ENCODE measurements around the gene BCAN. TPM values are rescaled to one million over a fixed set of nuclear protein-coding genes. Genes with fewer than 3 reads are reported as not detected.

Gene BCAN
- total RNA-seq, 3 donors from 2014 or later (not counting 1 experiment from before 2014, with no cell fraction given): 0.18 to 0.25 (median 0.19) TPM

GRCh38 chr1:156666862-156667609 lies 25.1 kb downstream of the BCAN start:
- no peaks in the 10 kb centered on the region for H3K36me3 Mint-ChIP-seq
- no peak for ATAC-seq

GRCh38 chr1:156667610-156667967 lies 25.7 kb downstream of the BCAN start:
- 90% methylated on average over 5 of the region's 5 CpGs for WGBS (ENCODE audit: insufficient coverage)
- Mint-ChIP-seq H3K27ac (no peak overlapping the region), H3K4me1 (peaks cover 0 to 5% of the 10 kb centered on the region in 2 donors), H3K9me3 (no peaks in the 10 kb centered on the region), H3K27me3 (ENCODE audit: low read depth in 2 of 2) (peaks cover 17 to 20% of the 10 kb centered on the region in 2 donors), H3K4me3 (no peak overlapping the region), H3K36me3 (no peaks in the 10 kb centered on the region)
- no peaks in the 10 kb centered on the region for H3K9me3 ChIP-seq (ENCODE audit: control insufficient read depth, insufficient read depth, low read length)
- H3K36me3 ChIP-seq (ENCODE audit: control insufficient read depth, insufficient read depth, low read length): no peaks in the 10 kb centered on the region
- TF ChIP-seq CTCF (IDR thresholded peaks at IDR 0.05): no peak
- H3K4me3 ChIP-seq (ENCODE audit: low read length): no peak overlapping the region
- H3K4me1 ChIP-seq (ENCODE audit: control insufficient read depth, insufficient read depth, low read length): peaks cover 17% of the 10 kb centered on the region
- DNase-seq (no peak), ATAC-seq (no peak)
- H3K27me3 ChIP-seq (ENCODE audit: control insufficient read depth, insufficient read depth, low read length): no peaks in the 10 kb centered on the region
- intact Hi-C loops (cut with micrococcal nuclease): no loop called here
- H3K27ac ChIP-seq (ENCODE audit: low read length): no peak overlapping the region

More at GRCh38 chr1:156666862-156667609, 25.1 kb downstream of the BCAN start:
- no peaks in the 10 kb centered on the region for H3K9me3 ChIP-seq (ENCODE audit: control insufficient read depth, insufficient read depth, low read length)
- DNase-seq: no peak
- no peaks in the 10 kb centered on the region for H3K9me3 Mint-ChIP-seq
- peaks cover 22% of the 10 kb centered on the region for H3K4me1 ChIP-seq (ENCODE audit: control insufficient read depth, insufficient read depth, low read length)
- intact Hi-C loops (cut with micrococcal nuclease): no loop called here
- H3K27ac ChIP-seq (ENCODE audit: low read length): no peak overlapping the region
- H3K4me3 Mint-ChIP-seq: no peak overlapping the region
- H3K4me3 ChIP-seq (ENCODE audit: low read length): no peak overlapping the region
- H3K36me3 ChIP-seq (ENCODE audit: control insufficient read depth, insufficient read depth, low read length): no peaks in the 10 kb centered on the region
- H3K27ac Mint-ChIP-seq: no peak overlapping the region
- H3K27me3 Mint-ChIP-seq (ENCODE audit: low read depth in 2 of 2): peaks cover 11 to 15% of the 10 kb centered on the region in 2 donors
- 97% methylated on average over 9 of the region's 9 CpGs for WGBS (ENCODE audit: insufficient coverage)
- H3K4me1 Mint-ChIP-seq: peaks cover 0 to 5% of the 10 kb centered on the region in 2 donors
- no peaks in the 10 kb centered on the region for H3K27me3 ChIP-seq (ENCODE audit: control insufficient read depth, insufficient read depth, low read length)
- no peak for TF ChIP-seq CTCF (IDR thresholded peaks at IDR 0.05)

- no peak for TF ChIP-seq CTCF (IDR thresholded peaks at IDR 0.05)
- DNase-seq (no peak), ATAC-seq (no peak)
- no peaks in the 10 kb centered on the region for H3K36me3 Mint-ChIP-seq
- no peak overlapping the region for H3K4me3 Mint-ChIP-seq
- H3K9me3 ChIP-seq (ENCODE audit: control insufficient read depth, insufficient read depth, low read length): no peaks in the 10 kb centered on the region
- H3K27me3 ChIP-seq (ENCODE audit: control insufficient read depth, insufficient read depth, low read length): no peaks in the 10 kb centered on the region
- H3K27me3 Mint-ChIP-seq (ENCODE audit: low read depth in 2 of 2): peaks cover 21 to 22% of the 10 kb centered on the region in 2 donors
- H3K27ac ChIP-seq (ENCODE audit: low read length): no peak overlapping the region
- H3K27ac Mint-ChIP-seq: no peak overlapping the region
- no peaks in the 10 kb centered on the region for H3K9me3 Mint-ChIP-seq
- no peaks in the 10 kb centered on the region for H3K36me3 ChIP-seq (ENCODE audit: control insufficient read depth, insufficient read depth, low read length)
- H3K4me1 ChIP-seq (ENCODE audit: control insufficient read depth, insufficient read depth, low read length): peaks cover 16% of the 10 kb centered on the region
- H3K4me1 Mint-ChIP-seq: peaks cover 0 to under 1% of the 10 kb centered on the region in 2 donors
- intact Hi-C loops (cut with micrococcal nuclease): no loop called here
- no peak overlapping the region for H3K4me3 ChIP-seq (ENCODE audit: low read length)
- 90% methylated on average over 5 of the region's 9 CpGs for WGBS (ENCODE audit: insufficient coverage)
Measured at GRCh38 chr1:156667968-156668709, 26.2 kb downstream of the BCAN start.

All from natural killer cell (primary cell).